Activated CD4-positive, alpha-beta T cell treated with anti-CD3 and anti-CD28 coated beads for 1 hour (primary cell): ENCODE measurements around the gene SCUBE1.

Experiments used
- DNase-seq: peaks from one replicate; pipeline ENCODE4 v3.0.0-alpha.2; 2020

Gene SCUBE1

DNA sequence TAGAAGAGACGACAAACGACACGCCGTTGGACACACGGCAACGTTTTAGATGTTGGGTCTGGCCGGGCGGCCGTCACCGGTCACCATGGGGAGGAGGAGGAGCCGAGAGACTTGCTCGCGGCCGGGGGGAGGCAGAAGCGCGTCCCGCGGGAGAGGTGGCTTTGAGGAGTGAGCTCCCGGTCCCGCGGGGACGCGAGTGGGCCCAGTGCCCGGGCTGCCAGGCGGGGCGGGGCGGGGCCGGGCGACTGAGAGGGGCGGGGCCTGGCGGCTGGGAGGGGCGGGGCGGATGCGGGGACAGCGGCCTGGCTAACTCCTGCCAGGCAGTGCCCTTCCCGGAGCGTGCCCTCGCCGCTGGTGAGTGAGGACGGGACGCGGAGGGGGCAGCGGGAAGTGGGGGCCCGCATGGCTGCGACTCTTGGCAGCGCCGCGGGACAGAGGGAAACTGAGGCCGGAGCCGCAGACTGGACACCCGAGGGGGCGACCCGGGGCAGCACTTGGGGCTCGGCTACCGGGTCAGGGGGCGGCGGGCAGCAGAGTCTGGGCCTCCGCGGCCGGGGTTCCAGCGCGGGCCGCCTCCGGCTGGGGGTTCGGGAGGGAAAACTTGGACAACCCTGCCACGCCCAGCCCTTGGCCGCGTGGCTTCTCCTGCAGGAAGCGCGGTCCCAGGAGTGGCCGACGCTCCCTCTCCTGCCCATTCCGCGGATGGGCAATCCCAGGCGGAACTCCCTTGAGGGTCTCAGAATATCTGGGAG, 191.7 kb downstream of the SCUBE1 start, which contains the start of gene TSPO:
TSPO (plus strand) TSS at position 309 of the 752 bp plus-strand sequence. CDS start 7,680 bp downstream, outside the sequence.
- DNase-seq: peak; percentile 45

DNA sequence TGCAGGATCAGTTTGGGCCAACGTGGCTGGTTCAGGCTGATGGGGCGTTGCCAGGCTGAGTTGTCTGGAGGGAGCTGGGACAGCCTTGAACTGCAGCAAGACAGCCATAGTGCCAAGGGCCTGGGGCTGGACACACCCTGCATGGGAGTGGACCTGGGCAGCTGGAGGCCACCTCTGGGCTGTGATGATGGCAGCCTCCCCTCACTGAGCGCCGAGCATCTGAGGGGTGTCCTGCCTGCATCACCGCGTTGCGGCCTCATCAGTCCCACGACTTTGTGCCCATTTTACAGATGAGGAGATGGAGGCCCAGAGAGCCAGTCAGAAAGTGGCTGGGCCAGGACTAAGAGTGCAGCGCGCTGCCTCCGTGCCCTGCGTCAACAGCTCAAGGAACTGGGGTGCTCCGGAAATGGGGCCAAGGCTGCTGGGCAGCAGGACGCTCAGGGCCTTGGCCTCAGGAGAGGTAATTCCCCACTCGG, 192.4 kb downstream of the SCUBE1 start:
- no peak for DNase-seq

DNA sequence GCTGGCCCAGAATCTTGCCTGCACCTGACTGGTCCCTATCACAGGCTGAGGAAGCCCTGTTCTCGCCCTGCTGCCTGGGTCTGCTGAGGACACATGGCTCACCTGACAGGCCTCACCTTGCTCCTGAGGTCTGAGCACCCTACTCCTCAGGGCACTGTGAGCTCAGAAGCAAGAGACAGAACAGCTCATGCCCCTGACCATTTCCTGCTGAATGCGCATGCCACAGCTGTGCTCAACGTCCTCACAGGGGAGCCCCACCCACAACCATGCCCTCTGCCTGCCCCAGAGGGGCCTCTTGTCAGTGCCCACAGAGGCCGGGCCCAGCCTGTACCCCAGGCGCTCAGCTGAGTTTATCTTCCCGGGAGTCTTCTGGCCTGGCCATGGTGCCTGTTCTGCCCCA, 194.6 kb downstream of the SCUBE1 start:
- no peak for DNase-seq

DNA sequence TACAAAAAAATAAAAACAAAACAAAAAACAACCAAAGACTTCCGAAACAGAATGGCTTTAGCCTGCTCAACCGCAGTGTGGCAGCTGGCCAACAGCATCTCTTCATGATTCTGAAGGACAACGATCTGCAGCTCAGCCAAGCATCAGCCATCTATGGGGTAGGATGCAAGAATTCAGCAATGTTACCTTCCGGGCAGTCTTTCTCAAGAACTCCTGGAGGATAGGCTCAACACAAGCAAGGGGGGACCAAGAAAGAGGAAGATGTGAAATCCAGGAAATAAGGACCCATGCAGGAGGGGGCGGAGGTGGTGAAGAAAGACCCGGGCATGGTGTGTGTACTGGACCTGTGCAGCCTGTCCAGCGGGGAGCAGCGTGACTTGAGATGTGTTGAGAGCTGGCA, 195.4 kb downstream of the SCUBE1 start:
- no peak for DNase-seq
